Nephron progenitor cell (in vitro differentiated cells): ENCODE results near the gene RANBP9.
A peak's percentile ranks its signal among the peaks of the same experiment; 100 is the strongest.

ENCODE experiments used
- DNase-seq: peaks from one replicate; pipeline ENCODE4 v3.0.0; 2021
- H3K27ac Mint-ChIP-seq: 2 replicates; pipeline ENCODE4 v1.8.0; 2021; ENCODE audit warnings: mild to moderate bottlenecking, moderate library complexity, mixed read lengths
- H3K27me3 Mint-ChIP-seq: 2 replicates; pipeline ENCODE4 v1.8.0; 2021; ENCODE audit warnings: mild to moderate bottlenecking, low read depth, mixed read lengths; ENCODE audit not compliant: poor library complexity
- H3K36me3 Mint-ChIP-seq: 2 replicates; pipeline ENCODE4 v1.8.0; 2021; ENCODE audit warnings: low read depth, mixed read lengths
- H3K4me1 Mint-ChIP-seq: 2 replicates; pipeline ENCODE4 v1.8.0; 2021; ENCODE audit warnings: mixed read lengths
- H3K4me3 Mint-ChIP-seq: 2 replicates; pipeline ENCODE4 v1.8.0; 2021; ENCODE audit warnings: mild to moderate bottlenecking, moderate library complexity, mixed read lengths
- H3K9me3 Mint-ChIP-seq: 2 replicates; pipeline ENCODE4 v1.8.0; 2021; ENCODE audit warnings: mild to moderate bottlenecking, moderate library complexity, mixed read lengths
- CTCF ChIP-seq: fragments of 200-600 bp; sonication (generic); IDR thresholded peaks from 2 replicates; pipeline ENCODE4 v1.5.0; 2021; ENCODE audit warnings: antibody characterized with exemption

The RANBP9 gene

GRCh38 chr6:13572240-13572639 is 139.4 kb downstream of the RANBP9 start:
- peaks cover 13% of the 10 kb centered on the region for H3K9me3 Mint-ChIP-seq
- H3K27me3 Mint-ChIP-seq, result peaks cover 8% of the 10 kb centered on the region
- H3K27ac Mint-ChIP-seq, result peak overlapping the region; percentile 8
- peaks cover 35% of the 10 kb centered on the region for H3K4me1 Mint-ChIP-seq
- peaks cover 12% of the 10 kb centered on the region for H3K36me3 Mint-ChIP-seq
- DNase-seq, result no peak
- no peak for TF ChIP-seq CTCF
- peak overlapping the region; percentile 93 for H3K4me3 Mint-ChIP-seq
